ENCODE results near the gene TXK.

GRCh38 chr4:48149827-48150370, 15.8 kb upstream of the TXK start:
- TF ChIP-seq, protein P1, sequence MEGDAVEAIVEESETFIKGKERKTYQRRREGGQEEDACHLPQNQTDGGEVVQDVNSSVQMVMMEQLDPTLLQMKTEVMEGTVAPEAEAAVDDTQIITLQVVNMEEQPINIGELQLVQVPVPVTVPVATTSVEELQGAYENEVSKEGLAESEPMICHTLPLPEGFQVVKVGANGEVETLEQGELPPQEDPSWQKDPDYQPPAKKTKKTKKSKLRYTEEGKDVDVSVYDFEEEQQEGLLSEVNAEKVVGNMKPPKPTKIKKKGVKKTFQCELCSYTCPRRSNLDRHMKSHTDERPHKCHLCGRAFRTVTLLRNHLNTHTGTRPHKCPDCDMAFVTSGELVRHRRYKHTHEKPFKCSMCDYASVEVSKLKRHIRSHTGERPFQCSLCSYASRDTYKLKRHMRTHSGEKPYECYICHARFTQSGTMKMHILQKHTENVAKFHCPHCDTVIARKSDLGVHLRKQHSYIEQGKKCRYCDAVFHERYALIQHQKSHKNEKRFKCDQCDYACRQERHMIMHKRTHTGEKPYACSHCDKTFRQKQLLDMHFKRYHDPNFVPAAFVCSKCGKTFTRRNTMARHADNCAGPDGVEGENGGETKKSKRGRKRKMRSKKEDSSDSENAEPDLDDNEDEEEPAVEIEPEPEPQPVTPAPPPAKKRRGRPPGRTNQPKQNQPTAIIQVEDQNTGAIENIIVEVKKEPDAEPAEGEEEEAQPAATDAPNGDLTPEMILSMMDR (IDR thresholded peaks at IDR 0.05; ENCODE audit: low read depth, low read length), result no peak
- TF ChIP-seq POLR2A (IDR thresholded peaks at IDR 0.05; ENCODE audit: extremely low read depth, insufficient read length) (no peak), MAX (IDR thresholded peaks at IDR 0.05; ENCODE audit: low read depth, low read length) (no peak), MYC (IDR thresholded peaks at IDR 0.05; ENCODE audit: low read depth, low read length) (no peak)
